ENCODE data around the gene NUDT21.
"Not testable (repeated sequence)": the region's sequence is repeated elsewhere in the genome, so short reads cannot be mapped to it uniquely, and the experiment has no call there.

NUDT21 gene

DNA sequence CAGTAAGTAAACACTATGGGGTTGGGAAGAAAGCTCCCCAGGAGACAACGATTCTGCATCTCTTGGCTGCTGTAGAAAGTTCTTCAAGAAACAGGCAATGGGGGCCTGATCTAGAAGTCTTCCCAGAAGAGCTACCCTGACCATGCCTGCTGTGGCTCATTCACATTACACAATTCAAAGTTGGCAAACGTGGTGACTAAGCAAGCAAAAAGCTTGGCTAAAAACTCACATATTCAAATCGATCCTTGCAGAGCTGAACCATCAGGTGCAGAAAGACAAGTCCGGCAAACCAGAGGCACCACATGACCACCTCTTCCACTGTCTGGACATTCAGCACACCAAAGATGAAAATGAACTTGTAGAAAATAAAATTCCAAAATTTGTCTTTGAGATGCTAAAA is 41.9 kb downstream of the NUDT21 start:
- no peak overlapping the region for H3K4me3 ChIP-seq (ENCODE audit: low read depth, low read length)

DNA sequence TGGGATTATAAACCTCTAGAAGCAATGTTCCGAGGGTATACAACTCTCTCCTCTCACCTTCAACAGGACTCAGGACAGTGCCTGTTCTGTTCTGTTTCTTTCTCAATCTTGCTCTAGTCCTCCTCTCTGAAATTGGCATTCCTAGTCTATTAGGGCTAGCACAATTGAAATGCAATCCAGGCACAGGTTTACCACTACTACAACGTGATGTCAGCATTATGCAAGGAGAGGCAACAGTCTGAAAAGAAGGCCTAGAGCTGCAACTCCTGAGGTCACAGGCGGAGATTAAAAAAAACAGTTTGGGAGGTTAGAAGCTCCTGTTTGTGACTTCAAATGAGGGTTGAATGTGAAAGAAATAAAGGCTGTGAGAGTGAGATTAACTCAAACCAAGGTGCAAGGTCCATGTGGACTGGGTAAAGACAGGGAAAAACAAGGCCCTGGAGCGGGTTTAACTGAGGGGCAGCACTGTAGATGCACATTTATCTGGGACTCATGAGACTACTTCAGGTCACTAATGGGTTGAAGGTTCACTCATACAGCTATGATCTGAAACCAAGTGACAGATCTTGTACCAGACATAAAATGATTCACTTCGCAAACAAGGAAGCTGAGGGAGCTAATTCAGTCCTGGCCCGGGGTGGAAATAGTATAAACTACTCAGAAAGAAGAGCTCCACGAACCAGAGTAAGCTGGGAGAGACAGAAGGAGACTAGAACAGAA is 42.6 kb downstream of the NUDT21 start:
- no peak overlapping the region for H3K4me3 ChIP-seq (ENCODE audit: low read depth, low read length)
- TF ChIP-seq, protein P1, sequence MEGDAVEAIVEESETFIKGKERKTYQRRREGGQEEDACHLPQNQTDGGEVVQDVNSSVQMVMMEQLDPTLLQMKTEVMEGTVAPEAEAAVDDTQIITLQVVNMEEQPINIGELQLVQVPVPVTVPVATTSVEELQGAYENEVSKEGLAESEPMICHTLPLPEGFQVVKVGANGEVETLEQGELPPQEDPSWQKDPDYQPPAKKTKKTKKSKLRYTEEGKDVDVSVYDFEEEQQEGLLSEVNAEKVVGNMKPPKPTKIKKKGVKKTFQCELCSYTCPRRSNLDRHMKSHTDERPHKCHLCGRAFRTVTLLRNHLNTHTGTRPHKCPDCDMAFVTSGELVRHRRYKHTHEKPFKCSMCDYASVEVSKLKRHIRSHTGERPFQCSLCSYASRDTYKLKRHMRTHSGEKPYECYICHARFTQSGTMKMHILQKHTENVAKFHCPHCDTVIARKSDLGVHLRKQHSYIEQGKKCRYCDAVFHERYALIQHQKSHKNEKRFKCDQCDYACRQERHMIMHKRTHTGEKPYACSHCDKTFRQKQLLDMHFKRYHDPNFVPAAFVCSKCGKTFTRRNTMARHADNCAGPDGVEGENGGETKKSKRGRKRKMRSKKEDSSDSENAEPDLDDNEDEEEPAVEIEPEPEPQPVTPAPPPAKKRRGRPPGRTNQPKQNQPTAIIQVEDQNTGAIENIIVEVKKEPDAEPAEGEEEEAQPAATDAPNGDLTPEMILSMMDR (IDR thresholded peaks at IDR 0.05; ENCODE audit: borderline replicate concordance, insufficient read depth, low read depth, low read length) = no peak

More for the DNA sequence above, 41.9 kb downstream of the NUDT21 start:
- TF ChIP-seq, protein P1 (IDR thresholded peaks at IDR 0.05; ENCODE audit: borderline replicate concordance, insufficient read depth, low read depth, low read length) = no peak

DNA sequence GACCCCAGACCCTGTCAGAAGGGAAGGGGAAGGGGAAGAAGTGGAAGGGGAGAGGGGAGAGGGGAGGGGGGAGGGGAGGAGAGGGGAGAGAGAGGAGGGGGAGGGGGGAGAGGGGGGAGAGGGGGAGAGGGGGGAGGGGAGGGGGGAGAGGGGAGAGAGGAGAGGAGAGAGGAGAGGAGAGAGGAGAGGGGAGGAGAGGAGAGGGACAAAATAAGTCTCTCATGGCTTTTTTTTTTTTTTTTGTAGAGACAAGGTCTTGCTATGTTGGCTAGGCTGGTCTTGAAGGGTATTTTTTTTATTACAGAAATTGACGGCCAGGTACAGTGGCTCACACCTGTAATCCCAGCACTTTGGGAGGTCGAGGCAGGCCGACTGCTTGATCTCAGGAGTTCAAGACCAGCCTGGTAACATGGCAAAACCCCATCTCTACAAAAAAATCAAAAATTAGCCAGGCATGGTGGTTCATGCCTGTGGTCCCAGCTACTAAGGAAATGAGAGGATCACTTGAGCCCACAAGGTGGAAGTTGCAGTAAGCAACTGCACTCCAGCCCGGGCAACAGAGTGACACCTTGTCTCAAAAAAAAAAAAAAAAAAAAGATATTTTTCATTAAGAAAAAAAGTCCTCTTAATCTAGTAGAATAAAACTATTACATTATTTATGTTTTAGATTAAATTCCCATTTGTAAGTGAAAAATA is 45.0 kb downstream of the NUDT21 start:
- TF ChIP-seq, protein P1 (IDR thresholded peaks at IDR 0.05; ENCODE audit: borderline replicate concordance, insufficient read depth, low read depth, low read length) = no peak

DNA sequence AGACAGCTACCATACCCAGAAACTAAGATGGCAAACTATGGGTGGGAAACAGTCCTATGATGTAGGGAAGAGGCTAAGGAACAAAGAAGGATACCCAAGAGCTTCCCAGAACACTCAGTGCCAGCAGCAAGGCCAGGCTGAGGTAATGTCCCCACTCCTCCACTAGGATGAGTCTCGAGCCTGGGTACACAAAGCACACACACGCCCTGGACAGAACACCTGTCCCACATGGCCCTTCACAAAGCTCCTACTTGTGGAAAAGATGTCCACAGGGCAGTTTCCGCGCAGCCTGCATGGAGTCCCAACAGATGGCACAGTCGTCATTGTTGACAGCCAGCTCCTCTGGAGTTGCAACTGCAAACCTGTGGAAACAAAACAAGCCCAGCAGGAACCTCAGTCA is 49.6 kb downstream of the NUDT21 start:
- TF ChIP-seq, protein P1 (IDR thresholded peaks at IDR 0.05; ENCODE audit: borderline replicate concordance, insufficient read depth, low read depth, low read length) = peak; percentile 48; the same call in 1 of the 2 replicates
- no peak overlapping the region for H3K4me3 ChIP-seq (ENCODE audit: low read depth, low read length)

More for the DNA sequence above, 45.0 kb downstream of the NUDT21 start:
- no peak overlapping the region for H3K4me3 ChIP-seq (ENCODE audit: low read depth, low read length)

DNA sequence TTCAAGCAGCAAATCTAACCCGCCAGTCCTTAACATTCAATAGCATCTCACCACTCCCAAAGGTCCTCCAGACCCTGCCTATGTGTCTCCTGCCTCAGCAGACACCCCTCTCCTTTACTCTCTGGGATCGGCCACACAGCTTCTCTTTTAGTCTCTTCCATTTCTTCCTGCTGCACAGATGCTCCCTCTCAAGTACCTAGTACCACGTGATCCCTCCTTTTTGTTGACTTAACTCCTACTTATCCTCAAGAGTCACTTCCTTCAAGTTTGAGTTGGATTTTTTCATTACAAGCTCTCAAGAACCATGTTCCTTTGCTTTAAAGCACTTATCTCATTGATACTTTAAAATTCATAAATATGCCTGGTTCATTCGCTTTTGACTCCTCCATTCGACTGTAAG is 50.7 kb downstream of the NUDT21 start:
- no peak overlapping the region for H3K4me3 ChIP-seq (ENCODE audit: low read depth, low read length)
- TF ChIP-seq, protein P1 (IDR thresholded peaks at IDR 0.05; ENCODE audit: borderline replicate concordance, insufficient read depth, low read depth, low read length) = no peak

DNA sequence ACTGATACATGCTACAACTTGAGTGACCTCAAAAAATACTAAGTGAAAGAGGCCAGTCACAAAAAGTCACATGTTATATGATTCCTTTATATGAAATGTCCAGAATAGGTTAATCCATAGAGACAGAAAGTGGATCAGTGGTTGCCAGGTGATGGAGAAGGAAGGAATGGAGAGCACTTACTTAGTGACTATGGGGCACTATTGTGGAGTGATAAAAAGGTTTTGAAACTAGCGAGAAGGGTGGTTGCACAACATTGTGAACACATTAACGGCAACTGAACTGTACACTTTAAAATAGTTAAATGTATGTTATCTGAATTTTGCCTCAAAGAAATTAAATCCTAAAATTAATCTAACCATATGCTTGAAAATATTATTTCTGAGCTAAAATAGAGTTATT is 51.6 kb downstream of the NUDT21 start:
- H3K4me3 ChIP-seq (ENCODE audit: low read depth, low read length) = no peak overlapping the region
- TF ChIP-seq, protein P1 (IDR thresholded peaks at IDR 0.05; ENCODE audit: borderline replicate concordance, insufficient read depth, low read depth, low read length) = no peak

DNA sequence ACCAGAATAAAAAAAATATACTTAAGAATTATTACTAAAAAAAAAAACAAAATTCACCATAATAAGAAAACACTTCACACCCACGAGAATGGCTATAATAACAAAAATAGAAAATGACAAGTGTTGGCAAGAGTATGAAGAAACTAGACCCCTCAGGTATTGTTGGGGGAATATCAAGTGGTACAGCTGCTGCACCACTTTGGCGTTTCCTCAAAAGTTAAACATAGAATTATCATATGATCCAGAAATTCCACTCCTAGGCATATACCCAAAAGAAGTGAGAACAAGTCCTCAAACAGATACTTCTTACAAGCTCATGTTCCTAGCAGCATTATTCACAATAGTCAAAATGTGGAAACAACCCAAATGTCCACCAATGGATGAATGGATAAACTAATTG is 52.1 kb downstream of the NUDT21 start:
- TF ChIP-seq, protein P1 (IDR thresholded peaks at IDR 0.05; ENCODE audit: borderline replicate concordance, insufficient read depth, low read depth, low read length) = no peak
- no peak overlapping the region for H3K4me3 ChIP-seq (ENCODE audit: low read depth, low read length)

DNA sequence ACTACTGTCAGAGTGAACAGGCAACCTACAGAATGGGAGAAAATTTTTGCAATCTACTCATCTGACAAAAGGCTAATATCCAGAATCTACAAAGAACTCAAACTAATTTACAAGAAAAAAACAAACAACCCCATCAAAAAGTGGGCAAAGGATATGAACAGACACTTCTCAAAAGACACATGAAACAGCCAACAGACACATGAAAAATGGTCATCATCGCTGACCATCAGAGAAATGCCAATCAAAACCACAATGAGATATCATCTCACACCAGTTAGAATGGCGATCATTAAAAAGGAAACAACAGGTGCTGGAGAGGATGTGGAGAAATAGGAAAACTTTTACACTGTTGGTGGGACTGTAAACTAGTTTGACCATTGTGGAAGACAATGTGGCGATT is 54.4 kb downstream of the NUDT21 start:
- not testable (repeated sequence) for H3K4me3 ChIP-seq (ENCODE audit: low read depth, low read length)

Measured in GM12875 (cell line).